ENCODE measurements around the gene KIF16B. TPM values are rescaled to one million over a fixed set of nuclear protein-coding genes. Genes with fewer than 3 reads are reported as not detected.

The KIF16B gene
- total RNA-seq, 1 donor from 2014 or later, result 7.1 TPM

DNA sequence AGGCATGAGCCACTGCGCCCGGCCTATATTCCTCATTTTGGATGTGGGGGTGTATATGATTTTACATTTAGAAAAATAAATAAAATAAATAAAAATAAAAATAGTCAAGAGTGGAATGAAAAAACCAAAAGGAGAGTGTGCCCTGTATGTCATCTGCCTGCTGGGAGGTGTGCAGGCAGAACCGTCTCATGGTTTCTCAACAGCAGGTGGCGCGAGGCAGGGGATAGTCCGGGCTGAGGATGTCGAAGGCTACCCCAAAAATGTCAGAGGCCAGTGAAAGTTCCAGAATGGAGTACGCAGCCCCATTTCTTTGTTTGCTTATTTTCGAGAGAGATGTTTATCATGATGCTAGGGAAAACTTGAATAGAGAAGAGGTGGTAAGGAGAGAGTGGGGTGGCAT, 16.4 kb upstream of the KIF16B start:
- TF ChIP-seq, protein P1, sequence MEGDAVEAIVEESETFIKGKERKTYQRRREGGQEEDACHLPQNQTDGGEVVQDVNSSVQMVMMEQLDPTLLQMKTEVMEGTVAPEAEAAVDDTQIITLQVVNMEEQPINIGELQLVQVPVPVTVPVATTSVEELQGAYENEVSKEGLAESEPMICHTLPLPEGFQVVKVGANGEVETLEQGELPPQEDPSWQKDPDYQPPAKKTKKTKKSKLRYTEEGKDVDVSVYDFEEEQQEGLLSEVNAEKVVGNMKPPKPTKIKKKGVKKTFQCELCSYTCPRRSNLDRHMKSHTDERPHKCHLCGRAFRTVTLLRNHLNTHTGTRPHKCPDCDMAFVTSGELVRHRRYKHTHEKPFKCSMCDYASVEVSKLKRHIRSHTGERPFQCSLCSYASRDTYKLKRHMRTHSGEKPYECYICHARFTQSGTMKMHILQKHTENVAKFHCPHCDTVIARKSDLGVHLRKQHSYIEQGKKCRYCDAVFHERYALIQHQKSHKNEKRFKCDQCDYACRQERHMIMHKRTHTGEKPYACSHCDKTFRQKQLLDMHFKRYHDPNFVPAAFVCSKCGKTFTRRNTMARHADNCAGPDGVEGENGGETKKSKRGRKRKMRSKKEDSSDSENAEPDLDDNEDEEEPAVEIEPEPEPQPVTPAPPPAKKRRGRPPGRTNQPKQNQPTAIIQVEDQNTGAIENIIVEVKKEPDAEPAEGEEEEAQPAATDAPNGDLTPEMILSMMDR (IDR thresholded peaks at IDR 0.05; ENCODE audit: insufficient read depth, low read length, poor library complexity, severe bottlenecking), result no peak
- no peak overlapping the region for H3K4me3 ChIP-seq (ENCODE audit: low read depth, low read length)
- DNase-seq (ENCODE audit: low read depth), result no peak
- H3K36me3 ChIP-seq (ENCODE audit: control insufficient read depth, insufficient read depth, low read length), result no peaks in the 10 kb centered on the region
- H3K27me3 ChIP-seq (ENCODE audit: control insufficient read depth, insufficient read depth, low read length), result no peaks in the 10 kb centered on the region

DNA sequence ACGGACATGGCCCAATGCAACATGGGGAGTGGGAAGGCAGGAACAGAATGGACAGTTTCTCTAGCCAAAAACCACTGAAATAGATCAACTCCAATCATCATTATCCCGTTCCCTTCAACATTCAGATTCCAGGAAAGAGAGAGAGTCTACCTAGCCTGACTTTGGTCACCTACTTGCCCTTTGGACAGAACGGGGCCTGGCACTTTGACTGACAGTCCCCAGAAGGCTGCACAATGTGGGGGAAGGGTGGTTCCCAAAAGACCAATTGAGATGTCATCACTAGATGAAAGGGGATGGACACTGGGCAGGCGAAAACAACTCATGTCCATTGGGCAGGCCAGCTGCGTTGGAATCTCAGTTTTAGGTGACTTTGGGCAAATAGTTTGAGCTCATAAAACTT, 15.0 kb upstream of the KIF16B start:
- TF ChIP-seq, protein P1 (IDR thresholded peaks at IDR 0.05; ENCODE audit: insufficient read depth, low read length, poor library complexity, severe bottlenecking), result no peak
- H3K27me3 ChIP-seq (ENCODE audit: control insufficient read depth, insufficient read depth, low read length), result no peaks in the 10 kb centered on the region
- H3K4me3 ChIP-seq (ENCODE audit: low read depth, low read length), result no peak overlapping the region
- DNase-seq (ENCODE audit: low read depth), result no peak
- no peaks in the 10 kb centered on the region for H3K36me3 ChIP-seq (ENCODE audit: control insufficient read depth, insufficient read depth, low read length)

DNA sequence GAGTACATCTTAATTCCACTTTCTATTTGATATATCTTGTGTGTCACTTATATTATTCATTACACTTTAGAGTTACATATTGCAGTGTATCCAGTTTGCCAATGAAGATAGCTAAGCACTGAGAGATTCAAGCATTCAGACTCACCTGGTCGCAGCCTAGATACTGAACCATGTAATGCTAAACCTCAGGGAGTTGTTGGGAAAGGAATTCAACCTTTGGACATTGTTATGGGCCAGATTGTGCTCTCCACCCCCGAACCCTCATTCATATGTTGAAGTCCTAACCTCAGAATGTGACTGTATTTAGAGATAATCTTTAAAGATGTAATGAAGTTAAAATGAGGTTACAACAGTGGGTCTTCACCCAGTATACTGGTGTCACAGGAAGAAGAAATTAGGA, 13.8 kb upstream of the KIF16B start:
- TF ChIP-seq, protein P1 (IDR thresholded peaks at IDR 0.05; ENCODE audit: insufficient read depth, low read length, poor library complexity, severe bottlenecking), result no peak
- Histone ChIP-seq H3K36me3 (ENCODE audit: control insufficient read depth, insufficient read depth, low read length) (no peaks in the 10 kb centered on the region), H3K4me3 (ENCODE audit: low read depth, low read length) (no peak overlapping the region), H3K27me3 (ENCODE audit: control insufficient read depth, insufficient read depth, low read length) (no peaks in the 10 kb centered on the region)
- no peak for DNase-seq (ENCODE audit: low read depth)

DNA sequence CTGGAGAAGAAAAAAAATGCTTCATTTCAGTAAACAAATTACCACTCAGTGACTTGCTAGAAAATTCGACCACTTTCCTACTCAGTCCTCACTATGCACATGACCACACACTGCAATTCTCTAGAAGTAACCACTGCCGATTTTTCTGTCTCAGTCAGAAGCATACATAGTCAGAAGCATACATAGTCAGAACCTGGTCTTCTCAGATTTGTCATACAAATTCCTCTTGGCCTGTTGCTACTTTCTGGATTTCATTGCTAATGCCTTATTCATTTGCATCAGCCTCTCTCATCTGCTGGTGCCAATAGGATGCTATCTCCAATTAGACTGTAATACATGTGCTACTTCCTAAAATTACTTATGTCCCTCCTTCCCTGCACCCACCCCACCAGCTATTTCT, 10.2 kb upstream of the KIF16B start:
- DNase-seq (ENCODE audit: low read depth), result no peak
- no peak overlapping the region for H3K4me3 ChIP-seq (ENCODE audit: low read depth, low read length)
- TF ChIP-seq, protein P1 (IDR thresholded peaks at IDR 0.05; ENCODE audit: insufficient read depth, low read length, poor library complexity, severe bottlenecking), result no peak

DNA sequence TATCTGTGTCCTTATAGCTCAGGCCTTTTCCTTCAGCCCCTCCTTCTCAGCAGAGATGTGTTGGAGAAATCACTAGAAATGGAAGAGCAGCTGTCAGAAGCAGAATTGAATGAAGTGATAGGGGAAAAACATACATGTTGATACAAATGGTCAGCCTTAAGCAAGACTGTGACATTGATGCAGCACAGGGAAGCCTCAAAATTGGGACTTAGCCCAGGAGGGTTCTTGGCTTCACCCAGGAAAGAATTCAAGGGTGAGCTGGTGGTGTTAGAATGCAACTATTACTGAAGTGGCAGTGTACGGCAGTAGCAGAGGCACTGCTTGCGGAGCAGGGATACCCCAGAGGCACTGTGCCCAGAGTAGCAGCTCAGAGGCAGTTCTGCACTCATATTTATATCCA, 8.0 kb upstream of the KIF16B start:
- H3K27me3 ChIP-seq (ENCODE audit: control insufficient read depth, insufficient read depth, low read length), result no peaks in the 10 kb centered on the region
- no peaks in the 10 kb centered on the region for H3K36me3 ChIP-seq (ENCODE audit: control insufficient read depth, insufficient read depth, low read length)
- DNase-seq (ENCODE audit: low read depth), result no peak
- TF ChIP-seq, protein P1 (IDR thresholded peaks at IDR 0.05; ENCODE audit: insufficient read depth, low read length, poor library complexity, severe bottlenecking), result no peak
- no peak overlapping the region for H3K4me3 ChIP-seq (ENCODE audit: low read depth, low read length)

More for the DNA sequence above, 10.2 kb upstream of the KIF16B start:
- no peaks in the 10 kb centered on the region for H3K27me3 ChIP-seq (ENCODE audit: control insufficient read depth, insufficient read depth, low read length)
- no peaks in the 10 kb centered on the region for H3K36me3 ChIP-seq (ENCODE audit: control insufficient read depth, insufficient read depth, low read length)

DNA sequence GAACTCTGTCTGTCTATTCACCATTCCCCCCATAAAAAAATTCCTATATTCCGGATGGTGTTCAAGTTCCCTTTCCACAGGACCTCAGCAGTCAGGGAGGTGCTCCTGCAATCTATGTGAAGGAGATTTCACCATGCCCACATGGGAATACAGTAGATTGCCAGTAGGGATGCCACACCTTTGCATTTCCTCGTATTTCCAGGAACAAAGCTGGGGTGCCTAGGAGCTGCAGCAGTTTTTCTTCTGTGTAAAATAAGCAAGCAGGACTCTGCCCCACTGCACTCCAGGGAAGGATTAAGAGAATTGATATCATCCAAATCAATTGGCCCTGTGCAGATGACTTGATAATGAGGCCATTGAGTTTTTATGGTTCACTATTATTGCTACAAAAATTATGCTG, 7.4 kb upstream of the KIF16B start:
- TF ChIP-seq, protein P1 (IDR thresholded peaks at IDR 0.05; ENCODE audit: insufficient read depth, low read length, poor library complexity, severe bottlenecking), result no peak
- H3K4me3 ChIP-seq (ENCODE audit: low read depth, low read length), result no peak overlapping the region
- no peaks in the 10 kb centered on the region for H3K36me3 ChIP-seq (ENCODE audit: control insufficient read depth, insufficient read depth, low read length)
- DNase-seq (ENCODE audit: low read depth), result no peak
- no peaks in the 10 kb centered on the region for H3K27me3 ChIP-seq (ENCODE audit: control insufficient read depth, insufficient read depth, low read length)
